Type B pancreatic cell (in vitro differentiated cells): ENCODE measurements around the gene SMC6. TPM values are rescaled to one million over a fixed set of nuclear protein-coding genes. Genes with fewer than 3 reads are reported as not detected.

Experiments
- DNase-seq: peaks from one replicate; pipeline ENCODE4 v3.0.0; 2021; ENCODE audit warnings: mixed read lengths; ENCODE audit not compliant: unreplicated experiment; ENCODE audit errors: extremely low spot score
- H3K27ac Mint-ChIP-seq: 2 replicates; pipeline ENCODE4 v1.8.0; 2021; ENCODE audit warnings: mild to moderate bottlenecking, mixed read lengths
- H3K27me3 Mint-ChIP-seq: 2 replicates; pipeline ENCODE4 v1.8.0; 2021; ENCODE audit warnings: mixed read lengths
- H3K36me3 Mint-ChIP-seq: 2 replicates; pipeline ENCODE4 v1.8.0; 2021; ENCODE audit warnings: mixed read lengths
- H3K4me1 Mint-ChIP-seq: one replicate; pipeline ENCODE4 v1.8.0; 2021; ENCODE audit warnings: mixed read lengths; ENCODE audit not compliant: unreplicated experiment
- H3K4me3 Mint-ChIP-seq: 2 replicates; pipeline ENCODE4 v1.8.0; 2021; ENCODE audit warnings: mild to moderate bottlenecking, mixed read lengths
- H3K9me3 Mint-ChIP-seq: 2 replicates; pipeline ENCODE4 v1.8.0; 2021; ENCODE audit warnings: mixed read lengths
- CTCF ChIP-seq: fragments of 200-600 bp; sonication (generic); conservative IDR thresholded peaks from 2 replicates; pipeline ENCODE4 v1.5.0; 2021; ENCODE audit warnings: antibody characterized with exemption, mild to moderate bottlenecking
- total RNA-seq: library from RNA; stranded (reverse); gene quantifications from 2 replicates; pipeline ENCODE4 v1.2.1, GENCODE V29; 2021; ENCODE audit warnings: low replicate concordance

The SMC6 gene
- total RNA-seq, 1 donor from 2014 or later, result 30.5 TPM

- no peak for DNase-seq
- Mint-ChIP-seq H3K36me3 (peaks cover 19% of the 10 kb centered on the region), H3K9me3 (no peaks in the 10 kb centered on the region), H3K4me1 (no peaks in the 10 kb centered on the region), H3K27me3 (no peaks in the 10 kb centered on the region), H3K4me3 (no peak overlapping the region), H3K27ac (no peak overlapping the region)
- TF ChIP-seq CTCF, result no peak
These were observed 26.9 kb upstream of the SMC6 start for GRCh38 chr2:17780546-17780945.

- Mint-ChIP-seq H3K27ac (no peak overlapping the region), H3K27me3 (no peaks in the 10 kb centered on the region), H3K9me3 (no peaks in the 10 kb centered on the region), H3K4me1 (no peaks in the 10 kb centered on the region), H3K4me3 (no peak overlapping the region), H3K36me3 (peaks cover 8% of the 10 kb centered on the region)
- no peak for TF ChIP-seq CTCF
- DNase-seq, result no peak
These were observed 18.9 kb upstream of the SMC6 start for GRCh38 chr2:17772532-17772931.

GRCh38 chr2:17771956-17772355, 18.3 kb upstream of the SMC6 start:
- TF ChIP-seq CTCF, result no peak
- H3K9me3 Mint-ChIP-seq, result no peaks in the 10 kb centered on the region
- H3K27me3 Mint-ChIP-seq, result no peaks in the 10 kb centered on the region
- peaks cover 10% of the 10 kb centered on the region for H3K36me3 Mint-ChIP-seq
- H3K4me3 Mint-ChIP-seq, result no peak overlapping the region
- H3K4me1 Mint-ChIP-seq, result no peaks in the 10 kb centered on the region
- DNase-seq, result no peak
- no peak overlapping the region for H3K27ac Mint-ChIP-seq

GRCh38 chr2:17768894-17769293, 15.3 kb upstream of the SMC6 start:
- DNase-seq, result no peak
- Mint-ChIP-seq H3K4me1 (no peaks in the 10 kb centered on the region), H3K36me3 (peaks cover 15% of the 10 kb centered on the region), H3K4me3 (no peak overlapping the region), H3K27ac (no peak overlapping the region), H3K9me3 (no peaks in the 10 kb centered on the region), H3K27me3 (no peaks in the 10 kb centered on the region)
- TF ChIP-seq CTCF, result no peak

- Mint-ChIP-seq H3K27me3 (no peaks in the 10 kb centered on the region), H3K36me3 (peaks cover 11% of the 10 kb centered on the region), H3K4me3 (no peak overlapping the region), H3K4me1 (no peaks in the 10 kb centered on the region), H3K27ac (no peak overlapping the region), H3K9me3 (no peaks in the 10 kb centered on the region)
- no peak for DNase-seq
- TF ChIP-seq CTCF, result no peak
These were observed 11.8 kb upstream of the SMC6 start for GRCh38 chr2:17765398-17765797.
